SU-DHL-6 (cell line): ENCODE data around the gene CPT1B.

Source experiments
- CTCF ChIP-seq: fragments of 200-600 bp; sonication (generic); IDR thresholded peaks from one replicate; pipeline ENCODE4 v1.5.1; 2017; ENCODE audit warnings: antibody characterized with exemption, mild to moderate bottlenecking, low read length, moderate library complexity; ENCODE audit not compliant: insufficient read depth, poor library complexity, severe bottlenecking
- EZH2phosphoT487 ChIP-seq: fragments of 200-600 bp; sonication (generic), shearing (Covaris generic); conservative IDR thresholded peaks from 2 replicates; pipeline ENCODE4 v1.6.1; 2018; ENCODE audit warnings: mild to moderate bottlenecking, antibody characterized with exemption, low read length, moderate library complexity, mixed read lengths

DNA sequence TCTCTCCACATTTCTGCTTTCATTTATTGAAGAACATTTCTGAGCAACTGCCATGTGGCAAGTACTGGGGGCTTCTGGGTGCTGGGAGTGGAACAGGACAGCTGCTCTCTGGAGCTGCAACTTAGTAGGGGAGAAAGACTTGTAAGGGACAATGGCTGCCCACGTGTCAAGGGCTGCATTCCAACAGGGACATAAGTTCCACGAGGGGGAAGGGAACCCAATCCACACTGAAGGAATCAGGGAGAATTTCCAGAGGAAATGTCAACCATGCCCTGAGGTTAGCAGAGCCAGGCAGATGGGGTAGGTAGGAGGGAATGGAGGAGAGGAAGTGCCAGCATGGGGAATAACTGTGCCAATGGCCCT lies 24.1 kb upstream of the CPT1B start:
- TF ChIP-seq CTCF = no peak
- no peak for TF ChIP-seq EZH2phosphoT487
